SK-N-MC (cell line): ENCODE results near the gene PRPH.

ENCODE experiments used
- EZH2 ChIP-seq: fragments of 200-600 bp; sonication (generic); IDR thresholded peaks from one replicate; pipeline ENCODE4 v1.6.1; 2017; ENCODE audit warnings: antibody characterized with exemption
- FOXP2 ChIP-seq: optimal IDR thresholded peaks from 2 replicates; pipeline ENCODE3; 2011; ENCODE audit warnings: mild to moderate bottlenecking, moderate library complexity; ENCODE audit not compliant: insufficient read depth; ENCODE audit errors: extremely low read length, control extremely low read depth
- POLR2AphosphoS5 ChIP-seq: IDR thresholded peaks from 2 replicates; pipeline ENCODE4 v1.6.1; 2012; ENCODE audit warnings: mild to moderate bottlenecking, low read depth, low read length, borderline replicate concordance

DNA sequence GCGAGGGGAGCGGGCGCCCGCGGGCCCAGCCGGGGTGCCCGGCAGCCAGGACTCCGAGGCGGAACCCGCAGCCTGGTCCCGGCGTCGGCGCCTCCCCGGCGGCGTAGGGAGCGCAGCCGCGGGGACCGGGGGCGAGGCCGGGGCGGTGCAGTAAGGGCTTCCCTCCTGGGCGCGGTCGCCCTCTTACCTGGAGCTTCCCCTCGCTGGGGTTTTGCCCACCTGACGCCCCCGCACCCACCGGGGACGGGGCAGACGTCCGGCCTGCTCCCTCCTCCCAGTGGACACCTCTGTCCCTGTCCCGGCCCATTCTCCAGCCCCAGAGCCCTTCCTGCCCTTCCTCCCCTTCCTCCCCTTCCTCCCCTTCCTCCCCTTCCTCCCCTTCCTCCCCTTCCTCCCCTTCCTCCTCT is 30.5 kb upstream of the PRPH start:
- TF ChIP-seq EZH2: no peak
- no peak for TF ChIP-seq POLR2AphosphoS5
- no peak for TF ChIP-seq FOXP2
